Upper lobe of left lung (tissue), 4 donors: Measurements from ENCODE around the gene MIER2.

Source experiments
- CTCF ChIP-seq, 6 experiments: fragments of 450-650 bp in 4 of 6; fragments of 200-600 bp in 2 of 6; sonication (generic) in 2 of 6; IDR thresholded peaks; one replicate each; pipeline ENCODE4 v1.5.1; 2016 to 2019; ENCODE audit warnings: antibody characterized with exemption in 6 of 6
- EP300 ChIP-seq, 4 donors: sonication (generic); formaldehyde crosslinking; IDR thresholded peaks; one replicate each; pipeline ENCODE4 v1.5.1; 2017; ENCODE audit warnings: antibody characterized with exemption in 4 of 4, control low read depth in 2 of 4
- POLR2A ChIP-seq, 4 donors: fragments of 450-650 bp; IDR thresholded peaks; one replicate each; pipeline ENCODE4 v1.5.1; 2016 to 2017; ENCODE audit warnings: antibody characterized with exemption in 4 of 4, mild to moderate bottlenecking in 2 of 4
- POLR2AphosphoS5 ChIP-seq, 2 donors: sonication (generic); formaldehyde crosslinking; IDR thresholded peaks; one replicate each; pipeline ENCODE4 v1.5.1; 2017; ENCODE audit warnings: antibody characterized with exemption in 2 of 2

GRCh38 chr19:271856-272255 is 72.7 kb downstream of the MIER2 start:
- TF ChIP-seq POLR2A (IDR thresholded peaks at IDR 0.05) (no peak), POLR2AphosphoS5 (IDR thresholded peaks at IDR 0.05) (no peak), CTCF (IDR thresholded peaks at IDR 0.05) (no peak), EP300 (IDR thresholded peaks at IDR 0.05) (no peak)
